ENCODE data around the gene KRTAP10-3. TPM values are rescaled to one million over a fixed set of nuclear protein-coding genes. Genes with fewer than 3 reads are reported as not detected.

The KRTAP10-3 gene
- total RNA-seq, 1 experiment from 2014 or later: not detected

- H3F3A ChIP-seq (ENCODE audit: low read length, unreplicated experiment): no peaks in the 10 kb centered on the region
- ChIA-PET CTCF (no interaction called here), POLR2A (ENCODE audit: unreplicated experiment) (no interaction called here)
- no peaks in the 10 kb centered on the region for H3K79me2 ChIP-seq (ENCODE audit: low read length)
- no peaks in the 10 kb centered on the region for H4K20me1 ChIP-seq (ENCODE audit: low read length)
- H3K9me3 ChIP-seq (ENCODE audit: low read length): no peaks in the 10 kb centered on the region
- H3K27me3 ChIP-seq (ENCODE audit: low read length): no peaks in the 10 kb centered on the region
- H3K9ac ChIP-seq (ENCODE audit: low read length): no peak overlapping the region
- TF ChIP-seq, protein P1, sequence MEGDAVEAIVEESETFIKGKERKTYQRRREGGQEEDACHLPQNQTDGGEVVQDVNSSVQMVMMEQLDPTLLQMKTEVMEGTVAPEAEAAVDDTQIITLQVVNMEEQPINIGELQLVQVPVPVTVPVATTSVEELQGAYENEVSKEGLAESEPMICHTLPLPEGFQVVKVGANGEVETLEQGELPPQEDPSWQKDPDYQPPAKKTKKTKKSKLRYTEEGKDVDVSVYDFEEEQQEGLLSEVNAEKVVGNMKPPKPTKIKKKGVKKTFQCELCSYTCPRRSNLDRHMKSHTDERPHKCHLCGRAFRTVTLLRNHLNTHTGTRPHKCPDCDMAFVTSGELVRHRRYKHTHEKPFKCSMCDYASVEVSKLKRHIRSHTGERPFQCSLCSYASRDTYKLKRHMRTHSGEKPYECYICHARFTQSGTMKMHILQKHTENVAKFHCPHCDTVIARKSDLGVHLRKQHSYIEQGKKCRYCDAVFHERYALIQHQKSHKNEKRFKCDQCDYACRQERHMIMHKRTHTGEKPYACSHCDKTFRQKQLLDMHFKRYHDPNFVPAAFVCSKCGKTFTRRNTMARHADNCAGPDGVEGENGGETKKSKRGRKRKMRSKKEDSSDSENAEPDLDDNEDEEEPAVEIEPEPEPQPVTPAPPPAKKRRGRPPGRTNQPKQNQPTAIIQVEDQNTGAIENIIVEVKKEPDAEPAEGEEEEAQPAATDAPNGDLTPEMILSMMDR (conservative IDR thresholded peaks at IDR 0.05; ENCODE audit: low read depth, low read length): no peak
- TF ChIP-seq EZH2phosphoT487 (IDR thresholded peaks at IDR 0.05; ENCODE audit: borderline replicate concordance, low read length) (no peak), EZH2 (IDR thresholded peaks at IDR 0.05; ENCODE audit: low read length, unreplicated experiment) (no peak)
- no peak overlapping the region for H3K4me2 ChIP-seq (ENCODE audit: low read length)
- no peak overlapping the region for H3K4me3 ChIP-seq (ENCODE audit: low read length)
- ATAC-seq (no peak), DNase-seq (no peak)
- no peaks in the 10 kb centered on the region for H3K36me3 ChIP-seq (ENCODE audit: low read depth, low read length)
- intact Hi-C loops (cut with micrococcal nuclease): no loop called here
- no peak overlapping the region for H2AFZ ChIP-seq (ENCODE audit: low read length)
- BruUV-seq (replicated peaks): no TSS peak
- no peaks in the 10 kb centered on the region for H3K4me1 ChIP-seq (ENCODE audit: insufficient read depth, low read length)
- no peak overlapping the region for H3K27ac ChIP-seq (ENCODE audit: low read length)
- no peaks in the 10 kb centered on the region for H3K9me2 ChIP-seq (replicated peaks; ENCODE audit: low read length)
Observed at GRCh38 chr21:44531606-44532564, 26.7 kb downstream of the KRTAP10-3 start.

- CTCF ChIA-PET: no interaction called here
- intact Hi-C loops (cut with micrococcal nuclease): no loop called here
- TF ChIP-seq, protein P1 (conservative IDR thresholded peaks at IDR 0.05; ENCODE audit: low read depth, low read length): no peak
- TF ChIP-seq EZH2phosphoT487 (IDR thresholded peaks at IDR 0.05; ENCODE audit: borderline replicate concordance, low read length) (no peak), EZH2 (IDR thresholded peaks at IDR 0.05; ENCODE audit: low read length, unreplicated experiment) (no peak)
- no peaks in the 10 kb centered on the region for H3K4me1 ChIP-seq (ENCODE audit: insufficient read depth, low read length)
- H3K4me2 ChIP-seq (ENCODE audit: low read length): no peak overlapping the region
- no peak overlapping the region for H3K4me3 ChIP-seq (ENCODE audit: low read length)
- no peak for DNase-seq
- H3K36me3 ChIP-seq (ENCODE audit: low read depth, low read length): no peaks in the 10 kb centered on the region
- POLR2A ChIA-PET (ENCODE audit: unreplicated experiment): no interaction called here
- no peak overlapping the region for H3K9ac ChIP-seq (ENCODE audit: low read length)
- no peaks in the 10 kb centered on the region for H3K9me3 ChIP-seq (ENCODE audit: low read length)
- no peaks in the 10 kb centered on the region for H3K9me2 ChIP-seq (replicated peaks; ENCODE audit: low read length)
- no TSS peak for BruUV-seq (replicated peaks)
- ATAC-seq: no peak
- no peaks in the 10 kb centered on the region for H3K27me3 ChIP-seq (ENCODE audit: low read length)
- no peak overlapping the region for H2AFZ ChIP-seq (ENCODE audit: low read length)
- no peaks in the 10 kb centered on the region for H3K79me2 ChIP-seq (ENCODE audit: low read length)
- H4K20me1 ChIP-seq (ENCODE audit: low read length): no peaks in the 10 kb centered on the region
- no peak overlapping the region for H3K27ac ChIP-seq (ENCODE audit: low read length)
- no peaks in the 10 kb centered on the region for H3F3A ChIP-seq (ENCODE audit: low read length, unreplicated experiment)
Observed at GRCh38 chr21:44530903-44531605, 27.5 kb downstream of the KRTAP10-3 start.

Measured in PC-3 (cell line).